ENCODE results near the gene TMCO4. TPM values are rescaled to one million over a fixed set of nuclear protein-coding genes. Genes with fewer than 3 reads are reported as not detected.

The TMCO4 gene
- total and polyA plus RNA-seq, 2 of the 4 experiments (the other 2 are of a cell fraction): 7.3 to 8.6 TPM

DNA sequence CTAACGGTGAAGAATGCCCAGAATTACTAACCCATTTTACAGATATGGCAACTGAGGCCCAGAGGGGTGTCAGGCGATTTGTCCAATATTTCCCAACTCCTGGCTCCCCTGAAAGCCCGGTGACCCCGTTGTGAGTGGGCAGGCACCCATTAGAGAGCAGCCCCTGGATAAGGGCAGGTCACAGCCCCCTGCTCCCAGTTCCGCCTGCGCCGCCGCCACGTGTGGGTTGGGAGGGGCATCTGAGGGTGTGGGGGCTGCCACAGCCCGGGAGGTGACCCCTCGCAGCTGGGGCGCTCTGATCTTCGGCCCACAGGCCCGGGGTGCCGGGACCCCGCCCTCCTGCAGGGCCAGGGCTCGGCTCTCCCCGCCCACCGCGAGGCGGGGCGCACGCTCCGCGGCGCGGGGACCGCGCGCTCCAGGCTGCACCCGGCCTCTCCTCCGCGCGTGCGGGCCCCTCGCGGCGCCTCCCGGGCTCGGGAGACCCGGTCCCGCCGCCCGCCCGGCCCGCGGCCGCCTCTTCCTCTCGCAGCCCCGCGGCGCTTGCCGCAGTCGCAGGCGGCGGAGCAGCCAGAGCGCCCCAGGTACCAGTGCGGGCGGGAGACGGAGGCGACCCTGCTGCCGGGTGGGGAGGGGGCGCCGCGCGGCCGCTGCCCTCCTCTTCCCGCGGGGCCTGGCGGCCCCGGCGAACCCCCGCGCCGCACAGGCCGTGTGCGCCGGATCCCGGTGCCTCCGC lies 135.1 kb downstream of the TMCO4 start, which contains the start of gene HTR6:
Gene HTR6 (plus strand): TSS at position 423 of the 733 bp plus-strand sequence. CDS start 879 bp downstream, outside the sequence.
- H3K9me3 ChIP-seq (ENCODE audit: control insufficient read depth, insufficient read depth, low read length): no peaks in the 10 kb centered on the region
- peaks cover under 1% of the 10 kb centered on the region; the same call in 1 of the 2 replicates for H3K4me1 ChIP-seq (ENCODE audit: control insufficient read depth, insufficient read depth, low read length)
- no peak within 1 kb of the TSS for H4K5ac ChIP-seq (ENCODE audit: low read depth, low read length)
- H3K4me3 ChIP-seq (ENCODE audit: insufficient read depth, low read depth, low read length): no peak within 1 kb of the TSS
- no peak within 1 kb of the TSS for H3K9ac ChIP-seq (ENCODE audit: low read depth, low read length)
- H3K4me2 ChIP-seq (ENCODE audit: low read depth, low read length): no peak within 1 kb of the TSS; the same call in 1 of the 2 replicates
- H2BK5ac ChIP-seq (ENCODE audit: low read depth, low read length, poor library complexity, severe bottlenecking): no peak within 1 kb of the TSS
- no peak within 1 kb of the TSS for H3K56ac ChIP-seq (ENCODE audit: extremely low read depth, insufficient read depth, low read length)
- TF ChIP-seq RFX5 (IDR thresholded peaks at IDR 0.05; ENCODE audit: low read depth, low read length) (no peak), NFE2L2 (IDR thresholded peaks at IDR 0.05; ENCODE audit: low read depth, low read length) (no peak), CHD1 (IDR thresholded peaks at IDR 0.05; ENCODE audit: low read depth, low read length) (no peak), MXI1 (IDR thresholded peaks at IDR 0.05; ENCODE audit: borderline replicate concordance, low read depth, low read length) (no peak), RAD21 (IDR thresholded peaks at IDR 0.05; ENCODE audit: low read length) (no peak), BHLHE40 (IDR thresholded peaks at IDR 0.05; ENCODE audit: low read depth, low read length) (no peak), CEBPB (IDR thresholded peaks at IDR 0.05; ENCODE audit: low read depth, low read length) (no peak), FOS (IDR thresholded peaks at IDR 0.05; ENCODE audit: low read depth, low read length) (no peak), SMC3 (IDR thresholded peaks at IDR 0.05; ENCODE audit: low read depth, low read length) (no peak), MAFK (IDR thresholded peaks at IDR 0.05; ENCODE audit: low read depth, low read length) (no peak)
- TF ChIP-seq, protein P1, sequence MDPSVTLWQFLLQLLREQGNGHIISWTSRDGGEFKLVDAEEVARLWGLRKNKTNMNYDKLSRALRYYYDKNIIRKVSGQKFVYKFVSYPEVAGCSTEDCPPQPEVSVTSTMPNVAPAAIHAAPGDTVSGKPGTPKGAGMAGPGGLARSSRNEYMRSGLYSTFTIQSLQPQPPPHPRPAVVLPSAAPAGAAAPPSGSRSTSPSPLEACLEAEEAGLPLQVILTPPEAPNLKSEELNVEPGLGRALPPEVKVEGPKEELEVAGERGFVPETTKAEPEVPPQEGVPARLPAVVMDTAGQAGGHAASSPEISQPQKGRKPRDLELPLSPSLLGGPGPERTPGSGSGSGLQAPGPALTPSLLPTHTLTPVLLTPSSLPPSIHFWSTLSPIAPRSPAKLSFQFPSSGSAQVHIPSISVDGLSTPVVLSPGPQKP (IDR thresholded peaks at IDR 0.05; ENCODE audit: borderline replicate concordance, low read depth, low read length): no peak
- TF ChIP-seq, protein P2, sequence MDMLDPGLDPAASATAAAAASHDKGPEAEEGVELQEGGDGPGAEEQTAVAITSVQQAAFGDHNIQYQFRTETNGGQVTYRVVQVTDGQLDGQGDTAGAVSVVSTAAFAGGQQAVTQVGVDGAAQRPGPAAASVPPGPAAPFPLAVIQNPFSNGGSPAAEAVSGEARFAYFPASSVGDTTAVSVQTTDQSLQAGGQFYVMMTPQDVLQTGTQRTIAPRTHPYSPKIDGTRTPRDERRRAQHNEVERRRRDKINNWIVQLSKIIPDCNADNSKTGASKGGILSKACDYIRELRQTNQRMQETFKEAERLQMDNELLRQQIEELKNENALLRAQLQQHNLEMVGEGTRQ (IDR thresholded peaks at IDR 0.05; ENCODE audit: low read depth, low read length): no peak
- no peak within 1 kb of the TSS for H2BK15ac ChIP-seq (ENCODE audit: low read depth, low read length)
- ChIA-PET POLR2A (ENCODE audit: unreplicated experiment) (no interaction called here), CTCF (no interaction called here)
- H4K20me1 ChIP-seq (ENCODE audit: insufficient read depth, low read length): no peaks in the 10 kb centered on the region
- H4K8ac ChIP-seq (ENCODE audit: low read depth in 2 of 2, low read length in 2 of 2): no peak within 1 kb of the TSS
- peak within 1 kb of the TSS; percentile 16 for H2AK9ac ChIP-seq (replicated peaks; ENCODE audit: low read depth, low read length, poor library complexity)
- H3K18ac ChIP-seq (ENCODE audit: low read depth, low read length): no peak within 1 kb of the TSS
- H3K79me1 ChIP-seq (ENCODE audit: low read depth in 1 of 2, low read length in 2 of 2): no peaks in the 10 kb centered on the region
- BruUV-seq (replicated peaks): no TSS peak
- peaks cover 60% of the 10 kb centered on the region for H3K27me3 ChIP-seq (ENCODE audit: control insufficient read depth, insufficient read depth, low read length)
- H3K23ac ChIP-seq (ENCODE audit: low read depth, low read length): no peak within 1 kb of the TSS
- no peaks in the 10 kb centered on the region for H3K9me1 ChIP-seq (ENCODE audit: insufficient read depth, low read length)
- no peak within 1 kb of the TSS for H2BK120ac ChIP-seq (ENCODE audit: low read depth, low read length)
- DNase-seq (no peak), ATAC-seq (ENCODE audit: low read depth) (peak; percentile 27)
- H3K27ac ChIP-seq (ENCODE audit: insufficient read depth, low read length): no peak within 1 kb of the TSS
- no peak within 1 kb of the TSS for H2BK20ac ChIP-seq (ENCODE audit: low read depth, low read length)
- no peak within 1 kb of the TSS for H3K4ac ChIP-seq (ENCODE audit: low read depth, low read length)
- peak within 1 kb of the TSS; percentile 70 for H2AFZ ChIP-seq (replicated peaks; ENCODE audit: low read length, poor library complexity)
- 1% methylated on average over 37 of the region's 80 CpGs; no CpG with 5 or more reads in 1 of the 2 experiments for WGBS, 2 experiments (ENCODE audit: extremely low coverage in 2 of 2, insufficient read length in 1 of 2)
- dilution Hi-C loops (cut with HindIII; ENCODE audit: low sequenced_read_pairs, unreplicated experiment) (no loop called here), in situ Hi-C loops (cut with MboI; ENCODE audit: low sequenced_read_pairs) (no loop called here), intact Hi-C loops (cut with micrococcal nuclease) (loop anchor here (5.0 to 10.0 kb wide), 2 partner anchors 220 to 488 kb away; partner anchors contain the start of gene OTUD3)
- H3K14ac ChIP-seq (replicated peaks; ENCODE audit: low read depth, low read length): no peak within 1 kb of the TSS
- H3K36me3 ChIP-seq (ENCODE audit: control insufficient read depth, insufficient read depth, low read length): no peaks in the 10 kb centered on the region
- no peak within 1 kb of the TSS for H2AK5ac ChIP-seq (ENCODE audit: low read depth, low read length)
- H4K91ac ChIP-seq (ENCODE audit: insufficient read depth, low read depth, low read length): no peak within 1 kb of the TSS
